Gastrocnemius medialis (tissue), 4 donors: Measurements from ENCODE around the gene SEC22C.

Experiments used
- CTCF ChIP-seq, 5 experiments: fragments of 450-650 bp in 3 of 5; fragments of 200-600 bp in 2 of 5; sonication (generic) in 2 of 5; IDR thresholded peaks in 4 of 5; conservative IDR thresholded peaks in 1 of 5; 1 replicate in 4 of 5; 2 replicates in 1 of 5; pipeline ENCODE4 v1.5.1; 2016 to 2019; ENCODE audit warnings: antibody characterized with exemption in 5 of 5, mild to moderate bottlenecking in 3 of 5, moderate library complexity in 3 of 5
- POLR2A ChIP-seq, 2 donors: fragments of 450-650 bp; IDR thresholded peaks; one replicate each; pipeline ENCODE4 v1.6.1; 2017; ENCODE audit warnings: antibody characterized with exemption in 2 of 2, mild to moderate bottlenecking in 2 of 2, moderate library complexity in 2 of 2

- TF ChIP-seq POLR2A (IDR thresholded peaks at IDR 0.05) (no peak), CTCF (IDR thresholded peaks at IDR 0.05 in 4 of 5, conservative IDR thresholded peaks at IDR 0.05 in 1 of 5) (no peak)
These were observed 75.8 kb downstream of the SEC22C start for GRCh38 chr3:42505849-42506410.
